ENCODE data around the gene LINC01488.

DNA sequence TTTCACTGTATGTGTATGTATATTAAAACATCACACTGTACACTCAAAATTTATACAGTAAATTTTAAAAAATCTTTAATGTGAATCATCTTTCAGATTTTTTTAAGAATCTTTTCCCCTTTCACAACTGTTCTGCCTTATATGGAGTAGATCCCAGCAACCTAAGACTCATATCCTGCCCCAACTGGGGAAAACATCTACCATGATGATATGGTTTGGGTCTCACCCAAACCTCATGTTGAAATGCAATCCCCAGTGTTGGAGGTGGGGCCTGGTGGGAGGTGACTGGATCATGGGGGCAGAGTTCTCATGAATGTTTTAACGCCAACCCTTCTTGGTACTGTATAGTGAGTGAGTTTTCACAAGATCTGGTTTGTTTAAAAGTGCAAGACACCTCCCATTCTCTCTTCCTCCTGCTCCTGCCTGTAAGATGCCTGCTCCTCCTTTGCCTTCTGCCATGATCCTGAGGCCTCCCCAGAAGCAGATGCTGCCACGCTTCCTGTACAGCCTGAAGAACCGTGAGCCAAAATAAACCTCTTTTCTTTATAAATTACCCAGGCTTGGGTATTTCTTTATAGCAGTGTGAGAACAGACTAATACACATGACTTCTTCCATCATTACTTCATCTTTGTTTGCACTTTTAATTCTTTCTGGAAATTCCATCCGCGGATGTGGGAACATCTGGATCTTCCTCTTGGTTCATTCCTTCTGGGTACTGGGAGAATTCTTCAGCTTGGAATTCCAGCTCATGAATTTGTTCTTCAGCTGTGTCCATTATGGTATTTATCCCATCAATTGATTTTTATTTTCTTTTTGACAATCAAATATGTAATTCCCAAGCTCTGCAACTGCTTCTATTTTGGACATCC is 36.9 kb downstream of the LINC01488 start:
- TF ChIP-seq, protein P1, sequence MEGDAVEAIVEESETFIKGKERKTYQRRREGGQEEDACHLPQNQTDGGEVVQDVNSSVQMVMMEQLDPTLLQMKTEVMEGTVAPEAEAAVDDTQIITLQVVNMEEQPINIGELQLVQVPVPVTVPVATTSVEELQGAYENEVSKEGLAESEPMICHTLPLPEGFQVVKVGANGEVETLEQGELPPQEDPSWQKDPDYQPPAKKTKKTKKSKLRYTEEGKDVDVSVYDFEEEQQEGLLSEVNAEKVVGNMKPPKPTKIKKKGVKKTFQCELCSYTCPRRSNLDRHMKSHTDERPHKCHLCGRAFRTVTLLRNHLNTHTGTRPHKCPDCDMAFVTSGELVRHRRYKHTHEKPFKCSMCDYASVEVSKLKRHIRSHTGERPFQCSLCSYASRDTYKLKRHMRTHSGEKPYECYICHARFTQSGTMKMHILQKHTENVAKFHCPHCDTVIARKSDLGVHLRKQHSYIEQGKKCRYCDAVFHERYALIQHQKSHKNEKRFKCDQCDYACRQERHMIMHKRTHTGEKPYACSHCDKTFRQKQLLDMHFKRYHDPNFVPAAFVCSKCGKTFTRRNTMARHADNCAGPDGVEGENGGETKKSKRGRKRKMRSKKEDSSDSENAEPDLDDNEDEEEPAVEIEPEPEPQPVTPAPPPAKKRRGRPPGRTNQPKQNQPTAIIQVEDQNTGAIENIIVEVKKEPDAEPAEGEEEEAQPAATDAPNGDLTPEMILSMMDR (IDR thresholded peaks at IDR 0.05), result no peak
- no peak for TF ChIP-seq POLR2A (IDR thresholded peaks at IDR 0.05)
- no peak for TF ChIP-seq EP300 (IDR thresholded peaks at IDR 0.05)

Measured in ovary (tissue), 3 donors.